ENCODE measurements around the gene INHA.

The INHA gene

GRCh38 chr2:219611306-219611705, 39.2 kb downstream of the INHA start:
- Histone ChIP-seq H2AFZ (ENCODE audit: low read depth, low read length) (no peak overlapping the region), H3K4me2 (ENCODE audit: insufficient read depth, low read length) (no peak overlapping the region), H3K9me3 (ENCODE audit: insufficient read depth, low read length, severe bottlenecking) (no peaks in the 10 kb centered on the region), H3K4me3 (ENCODE audit: low read depth in 1 of 2, low read length in 2 of 2) (no peak overlapping the region), H3K9ac (ENCODE audit: low read depth, low read length) (no peak overlapping the region), H4K20me1 (ENCODE audit: insufficient read depth, low read length) (no peaks in the 10 kb centered on the region), H3K79me2 (ENCODE audit: insufficient read depth, low read length) (no peaks in the 10 kb centered on the region), H3K27me3 (ENCODE audit: insufficient read depth, low read length, poor library complexity) (no peaks in the 10 kb centered on the region), H3K4me1 (ENCODE audit: insufficient read depth, low read length) (no peaks in the 10 kb centered on the region), H3K36me3 (ENCODE audit: insufficient read depth, low read length) (peaks cover 54% of the 10 kb centered on the region), H3K27ac (ENCODE audit: low read length) (no peak overlapping the region)
- DNase-seq = no peak
- no peak for ATAC-seq (ENCODE audit: insufficient read depth, low read depth)
- TF ChIP-seq CTCF (IDR thresholded peaks at IDR 0.05; ENCODE audit: borderline replicate concordance, extremely low read depth, low read length, poor library complexity, severe bottlenecking) = no peak
- no peak for TF ChIP-seq EZH2 (IDR thresholded peaks at IDR 0.05; ENCODE audit: borderline replicate concordance, low read depth, low read length, severe bottlenecking)

- peaks cover 51% of the 10 kb centered on the region for H3K36me3 ChIP-seq (ENCODE audit: insufficient read depth, low read length)
- no peak overlapping the region for H2AFZ ChIP-seq (ENCODE audit: low read depth, low read length)
- ATAC-seq (ENCODE audit: insufficient read depth, low read depth) = no peak
- no peak overlapping the region for H3K4me3 ChIP-seq (ENCODE audit: low read depth in 1 of 2, low read length in 2 of 2)
- H3K9me3 ChIP-seq (ENCODE audit: insufficient read depth, low read length, severe bottlenecking) = no peaks in the 10 kb centered on the region
- no peaks in the 10 kb centered on the region for H3K4me1 ChIP-seq (ENCODE audit: insufficient read depth, low read length)
- H4K20me1 ChIP-seq (ENCODE audit: insufficient read depth, low read length) = no peaks in the 10 kb centered on the region
- no peak overlapping the region for H3K4me2 ChIP-seq (ENCODE audit: insufficient read depth, low read length)
- H3K27me3 ChIP-seq (ENCODE audit: insufficient read depth, low read length, poor library complexity) = no peaks in the 10 kb centered on the region
- no peaks in the 10 kb centered on the region for H3K79me2 ChIP-seq (ENCODE audit: insufficient read depth, low read length)
- no peak overlapping the region for H3K27ac ChIP-seq (ENCODE audit: low read length)
- no peak for TF ChIP-seq EZH2 (IDR thresholded peaks at IDR 0.05; ENCODE audit: borderline replicate concordance, low read depth, low read length, severe bottlenecking)
- no peak for TF ChIP-seq CTCF (IDR thresholded peaks at IDR 0.05; ENCODE audit: borderline replicate concordance, extremely low read depth, low read length, poor library complexity, severe bottlenecking)
- no peak overlapping the region for H3K9ac ChIP-seq (ENCODE audit: low read depth, low read length)
- DNase-seq = no peak
Measured at GRCh38 chr2:219611866-219612576, 39.9 kb downstream of the INHA start.

- ATAC-seq (ENCODE audit: insufficient read depth, low read depth) (no peak), DNase-seq (no peak)
- no peak overlapping the region for H3K27ac ChIP-seq (ENCODE audit: low read length)
- no peaks in the 10 kb centered on the region for H3K27me3 ChIP-seq (ENCODE audit: insufficient read depth, low read length, poor library complexity)
- H3K4me2 ChIP-seq (ENCODE audit: insufficient read depth, low read length) = no peak overlapping the region
- peaks cover 49% of the 10 kb centered on the region for H3K36me3 ChIP-seq (ENCODE audit: insufficient read depth, low read length)
- no peaks in the 10 kb centered on the region for H3K79me2 ChIP-seq (ENCODE audit: insufficient read depth, low read length)
- no peaks in the 10 kb centered on the region for H3K4me1 ChIP-seq (ENCODE audit: insufficient read depth, low read length)
- H3K9me3 ChIP-seq (ENCODE audit: insufficient read depth, low read length, severe bottlenecking) = no peaks in the 10 kb centered on the region
- H3K4me3 ChIP-seq (ENCODE audit: low read depth in 1 of 2, low read length in 2 of 2) = no peak overlapping the region
- no peak overlapping the region for H2AFZ ChIP-seq (ENCODE audit: low read depth, low read length)
- no peaks in the 10 kb centered on the region for H4K20me1 ChIP-seq (ENCODE audit: insufficient read depth, low read length)
- no peak for TF ChIP-seq CTCF (IDR thresholded peaks at IDR 0.05; ENCODE audit: borderline replicate concordance, extremely low read depth, low read length, poor library complexity, severe bottlenecking)
- no peak for TF ChIP-seq EZH2 (IDR thresholded peaks at IDR 0.05; ENCODE audit: borderline replicate concordance, low read depth, low read length, severe bottlenecking)
- no peak overlapping the region for H3K9ac ChIP-seq (ENCODE audit: low read depth, low read length)
Measured at GRCh38 chr2:219612577-219613286, 40.6 kb downstream of the INHA start.

Measured in DND-41 (cell line).